HG03039 (cell line): Measurements from ENCODE around the gene HHEX.
A peak's percentile ranks its signal among the peaks of the same experiment; 100 is the strongest.
"Not testable (repeated sequence)": the region's sequence is repeated elsewhere in the genome, so short reads cannot be mapped to it uniquely, and the experiment has no call there.

ENCODE experiments used
- ATAC-seq: cut with Tn5 transposase; IDR thresholded peaks from one replicate; pipeline ENCODE4 v1.9.1; 2021; ENCODE audit warnings: mild to moderate bottlenecking, moderate library complexity; ENCODE audit not compliant: unreplicated experiment

HHEX gene

DNA sequence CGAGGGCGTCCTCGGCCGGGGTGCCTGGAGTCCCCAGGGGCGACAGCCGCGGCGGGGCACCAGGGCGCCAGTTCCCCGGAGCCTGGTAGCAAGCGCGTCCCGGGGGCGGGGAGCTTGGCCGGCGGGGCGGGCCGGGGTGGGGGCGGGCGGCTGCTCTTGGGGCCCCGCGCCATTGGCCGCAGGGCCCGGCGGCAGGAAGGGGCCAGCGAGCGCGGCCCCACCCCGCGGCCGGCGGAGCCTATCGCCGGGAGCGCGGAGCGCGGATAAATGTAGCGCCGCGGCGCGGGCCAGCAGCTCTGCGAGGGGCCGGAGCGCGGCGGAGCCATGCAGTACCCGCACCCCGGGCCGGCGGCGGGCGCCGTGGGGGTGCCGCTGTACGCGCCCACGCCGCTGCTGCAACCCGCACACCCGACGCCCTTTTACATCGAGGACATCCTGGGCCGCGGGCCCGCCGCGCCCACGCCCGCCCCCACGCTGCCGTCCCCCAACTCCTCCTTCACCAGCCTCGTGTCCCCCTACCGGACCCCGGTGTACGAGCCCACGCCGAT lies at the start of gene HHEX:
TSS of gene HHEX (plus strand) at position 293 of the 548 bp plus-strand sequence. CDS start at position 325, 32 bp downstream.
- ATAC-seq: peak; percentile 45

DNA sequence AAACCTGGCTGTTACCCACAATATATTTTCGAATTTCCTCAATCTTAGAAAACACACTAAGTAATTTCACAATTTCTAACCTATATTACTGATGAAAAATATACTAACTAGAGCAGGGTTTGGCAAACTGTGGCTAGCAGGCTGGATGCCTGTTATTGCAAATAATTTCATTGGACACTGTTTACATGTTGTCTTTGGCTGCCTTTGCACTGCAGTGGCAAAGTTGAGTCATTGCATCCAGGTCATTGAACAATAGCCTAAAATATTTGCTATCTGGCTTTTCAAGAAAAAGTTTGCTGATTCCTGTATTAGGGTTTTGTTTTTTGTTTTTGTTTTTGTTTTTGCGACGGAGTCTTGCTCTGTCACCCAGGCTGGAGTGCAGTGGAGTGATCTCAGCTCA lies 49.6 kb upstream of the HHEX start:
- ATAC-seq: no peak

DNA sequence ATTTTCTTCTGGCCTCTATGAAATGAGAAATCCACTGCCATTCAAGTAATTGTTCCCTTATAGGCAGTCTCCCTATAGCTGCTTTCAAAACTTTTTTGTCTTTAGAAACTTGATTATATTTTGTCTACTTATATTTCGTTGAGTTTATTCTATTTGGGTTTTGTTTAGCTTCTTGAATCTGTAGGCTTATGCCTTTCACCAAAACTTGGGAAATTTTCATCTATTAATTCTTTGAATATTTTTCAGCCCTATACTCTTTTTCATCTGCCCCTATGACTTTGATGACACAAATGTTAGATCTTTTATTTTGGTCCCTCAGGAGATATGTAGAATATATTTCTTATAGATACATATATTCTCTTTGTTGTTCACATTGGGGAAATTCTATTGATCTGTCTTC lies 48.3 kb upstream of the HHEX start:
- ATAC-seq: no peak

DNA sequence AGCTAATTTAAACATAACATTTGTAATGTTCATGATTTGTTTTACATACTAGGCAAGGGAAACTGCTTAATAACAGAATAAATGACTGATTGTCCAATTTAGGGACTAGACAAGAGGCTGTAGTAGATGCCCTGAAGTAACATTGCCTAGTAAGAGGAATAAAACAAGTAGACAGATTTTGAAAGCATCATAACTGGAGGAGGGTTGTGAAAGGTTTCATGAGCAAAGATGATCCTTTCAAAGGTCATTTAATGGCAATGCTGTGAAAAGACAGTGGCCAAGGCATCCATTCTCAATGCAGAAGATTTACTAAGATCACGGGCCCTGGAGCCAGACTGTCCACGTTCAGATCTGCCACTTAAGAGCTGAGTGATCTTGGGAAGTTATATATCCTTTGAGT lies 44.8 kb upstream of the HHEX start:
- ATAC-seq: no peak

DNA sequence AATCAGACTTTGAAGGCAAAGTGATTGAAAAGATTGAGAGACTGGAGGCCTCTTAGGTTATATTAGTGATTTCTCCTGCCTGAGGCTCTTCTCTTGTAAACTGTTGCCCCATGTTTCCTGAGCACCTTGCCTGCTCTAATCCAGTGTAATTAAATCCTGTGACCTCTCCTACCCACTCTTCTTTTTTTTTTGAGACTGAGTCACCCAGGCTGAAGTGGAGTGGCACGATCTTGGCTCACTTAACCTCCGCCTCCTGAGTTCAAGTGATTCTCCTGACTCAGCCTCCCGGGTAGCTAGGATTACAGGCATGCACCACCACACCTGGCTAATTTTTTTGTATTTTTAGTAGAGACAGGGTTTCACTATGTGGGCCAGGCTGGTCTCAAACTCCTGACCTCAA lies 38.9 kb upstream of the HHEX start:
- ATAC-seq: not testable (repeated sequence)

DNA sequence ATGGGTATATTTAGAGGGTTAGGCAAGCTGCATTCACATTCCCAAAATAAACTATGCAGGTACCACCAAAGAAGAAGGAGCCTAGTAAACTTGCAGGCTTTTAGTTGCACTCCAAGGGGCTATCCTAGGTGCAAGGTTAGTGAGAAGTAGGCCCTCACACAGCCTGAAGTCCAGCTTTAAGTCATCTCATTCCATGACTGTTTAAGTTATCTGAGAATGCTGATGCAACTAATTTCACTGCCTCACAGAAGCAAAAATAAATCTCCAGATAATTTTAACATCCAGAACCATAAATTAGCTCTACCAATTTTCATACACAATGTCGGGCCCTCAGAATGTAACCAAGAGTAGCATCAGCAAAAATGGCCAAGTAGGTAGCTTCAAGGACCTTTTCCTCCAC lies 34.3 kb upstream of the HHEX start:
- no peak for ATAC-seq

DNA sequence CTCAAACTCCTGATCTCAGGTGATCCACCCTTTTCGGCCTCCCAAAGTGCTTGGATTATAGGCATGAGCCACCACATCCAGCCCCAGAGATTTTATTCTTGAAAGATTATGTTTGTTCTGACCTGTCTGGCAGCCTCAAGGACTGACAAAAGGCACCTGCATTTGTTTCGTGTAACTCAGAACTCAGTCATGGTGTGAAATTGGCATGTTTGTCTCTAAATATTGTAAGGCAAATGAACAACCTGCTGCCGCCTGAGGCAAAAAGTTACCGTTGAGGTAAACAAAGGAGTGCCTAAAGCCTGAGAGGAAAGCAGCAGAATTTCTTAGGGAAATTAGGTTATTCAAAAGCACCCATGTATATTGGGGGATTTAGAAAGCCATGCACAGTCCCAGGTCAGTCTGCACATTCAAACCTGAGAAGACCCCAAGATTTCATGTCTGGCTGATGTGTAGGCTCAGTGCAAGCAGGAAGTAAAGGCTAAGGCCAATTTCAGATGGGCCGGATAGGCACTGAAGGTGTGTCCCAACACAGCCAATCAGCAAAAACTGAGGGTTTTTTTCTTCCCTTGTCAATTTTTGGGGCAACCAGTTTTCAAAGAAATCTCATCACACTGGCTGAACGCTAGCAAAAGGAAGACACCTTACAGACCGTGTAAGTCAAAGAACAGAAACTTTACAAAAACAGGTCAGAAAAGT lies 33.3 kb upstream of the HHEX start:
- no peak for ATAC-seq

DNA sequence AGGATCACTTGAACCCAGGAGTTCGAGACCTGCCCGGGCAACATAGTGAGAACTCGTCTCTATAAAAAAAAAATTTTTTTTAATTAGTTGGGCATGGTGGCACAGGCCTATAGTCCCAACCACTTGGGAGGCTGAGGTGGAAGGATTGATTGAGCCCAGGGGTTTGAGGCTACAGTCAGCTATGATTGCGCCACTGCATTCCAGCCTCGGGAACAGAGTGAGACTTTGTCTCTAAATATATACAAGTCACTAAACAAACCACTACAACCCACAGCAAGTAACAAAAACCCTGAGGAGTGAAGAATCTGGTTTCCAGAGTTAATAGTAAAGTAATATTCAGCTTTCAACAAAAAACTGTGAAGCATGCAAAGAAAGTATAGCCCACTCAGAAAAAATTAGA lies 32.7 kb upstream of the HHEX start:
- ATAC-seq: no peak

DNA sequence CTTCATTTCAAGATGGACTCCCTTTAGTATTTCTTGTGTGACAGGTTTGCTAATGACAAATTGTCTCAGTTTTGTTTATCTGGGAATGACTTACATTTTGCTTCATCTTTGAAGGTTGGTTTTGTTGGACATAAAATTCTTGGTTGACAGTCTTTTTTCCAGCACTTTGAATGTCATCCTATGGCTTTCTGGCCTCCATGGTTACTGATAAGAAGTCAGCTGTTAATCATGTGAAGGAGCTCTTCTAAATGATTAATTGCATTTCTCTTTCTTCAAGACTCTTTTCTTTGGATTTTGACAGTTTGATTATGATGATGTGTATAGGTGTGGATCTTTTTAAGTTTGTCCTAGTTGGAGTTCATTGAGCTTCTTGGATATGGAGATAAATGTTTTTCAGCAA lies 26.9 kb upstream of the HHEX start:
- ATAC-seq: no peak

DNA sequence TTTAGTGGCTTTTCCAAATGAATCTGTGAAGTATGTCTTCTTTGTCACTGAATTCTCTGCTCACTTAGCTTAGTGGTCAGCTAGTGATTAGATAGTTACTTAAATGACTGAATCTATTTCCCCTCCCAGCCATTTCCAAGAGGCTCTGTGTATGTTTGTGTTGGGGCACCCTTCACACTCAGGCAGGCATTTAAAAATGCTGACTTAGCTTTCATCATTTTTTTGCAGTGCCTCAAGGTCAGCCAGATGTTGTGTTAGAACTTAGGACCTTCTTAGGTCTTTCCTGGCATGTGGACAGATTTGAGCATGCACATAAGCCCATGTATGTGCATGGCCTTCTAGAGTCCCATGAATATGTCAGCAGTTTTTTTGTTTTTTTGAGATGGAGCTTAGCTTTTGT lies 25.4 kb upstream of the HHEX start:
- no peak for ATAC-seq

DNA sequence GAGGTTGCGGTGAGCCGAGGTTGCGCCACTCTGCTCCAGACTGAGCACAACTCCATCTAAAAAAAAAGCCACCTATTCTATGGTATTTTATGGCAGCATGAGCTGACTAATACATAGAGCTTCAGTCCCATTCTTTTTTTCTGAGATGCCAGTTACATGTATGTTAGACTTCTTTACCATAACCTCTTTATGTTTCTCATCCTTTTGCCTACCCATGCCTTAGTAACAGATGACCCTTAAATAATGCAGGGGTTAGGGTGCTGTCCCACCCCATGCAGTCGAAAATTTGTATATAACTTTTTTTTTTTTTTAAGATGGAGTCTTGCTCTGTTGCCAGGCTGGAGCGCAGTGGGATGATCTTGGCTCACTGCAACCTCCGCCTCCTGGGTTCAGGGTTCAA lies 22.7 kb upstream of the HHEX start:
- ATAC-seq: no peak

DNA sequence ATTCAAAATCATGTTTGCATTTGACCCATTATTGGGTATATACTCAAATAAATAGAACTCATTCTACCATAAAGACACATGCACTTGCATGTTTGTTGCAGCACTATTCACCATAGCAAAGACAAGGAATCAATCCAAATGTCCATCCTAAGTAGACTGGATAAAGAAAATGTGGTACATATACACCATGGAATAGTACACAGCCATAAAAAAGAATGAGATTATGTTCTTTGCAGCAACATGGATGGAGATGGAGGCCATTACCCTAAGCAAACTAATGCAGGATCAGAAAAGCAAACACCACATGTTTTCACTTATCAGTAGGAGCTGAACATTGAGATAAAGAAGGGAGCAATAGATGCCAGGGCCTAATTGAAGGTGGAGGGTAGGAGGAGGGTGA lies 12.0 kb upstream of the HHEX start:
- no peak for ATAC-seq

DNA sequence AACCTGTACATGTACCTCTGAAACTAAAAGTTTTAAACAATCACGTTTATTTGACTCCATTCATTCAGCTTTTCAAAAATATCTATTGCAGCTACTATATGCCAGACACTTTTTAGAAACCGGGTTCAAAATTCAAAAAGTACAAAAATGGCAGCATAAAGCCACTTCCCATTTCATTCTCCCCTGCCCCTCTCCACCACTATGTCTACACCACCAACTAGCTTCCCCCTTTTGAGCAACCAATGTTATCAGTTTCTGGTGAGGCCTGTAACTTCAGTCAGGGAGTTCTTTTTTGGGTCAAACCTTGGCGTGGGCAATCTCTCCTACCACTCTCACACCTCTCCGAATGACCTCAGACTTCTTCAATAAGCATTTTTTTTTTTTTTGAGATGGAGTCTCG lies 11.5 kb upstream of the HHEX start:
- ATAC-seq: no peak

DNA sequence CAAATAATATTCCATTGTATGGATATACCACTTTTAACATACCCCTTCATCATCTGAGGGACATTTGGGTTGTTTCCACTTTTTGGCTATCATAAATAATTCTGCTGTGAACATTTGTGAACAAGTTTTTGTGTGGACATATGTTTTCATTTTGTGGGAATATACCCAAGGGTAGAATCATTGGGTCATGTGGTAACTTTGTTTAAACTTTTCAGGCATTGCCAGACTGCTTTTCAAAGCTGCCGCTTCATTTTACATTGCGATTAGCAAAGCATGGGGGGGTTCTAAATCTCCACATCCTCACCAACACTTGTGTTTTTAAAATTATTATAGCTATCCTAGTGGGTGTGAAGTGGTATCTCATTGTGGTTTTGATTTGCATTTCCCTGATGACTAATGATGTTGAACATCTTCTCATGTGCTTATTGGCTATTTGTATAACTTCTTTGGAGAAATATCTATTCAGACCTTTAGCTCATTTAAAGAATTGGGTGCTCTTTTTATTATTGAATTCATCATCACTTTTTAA lies 8.4 kb upstream of the HHEX start:
- ATAC-seq: no peak

DNA sequence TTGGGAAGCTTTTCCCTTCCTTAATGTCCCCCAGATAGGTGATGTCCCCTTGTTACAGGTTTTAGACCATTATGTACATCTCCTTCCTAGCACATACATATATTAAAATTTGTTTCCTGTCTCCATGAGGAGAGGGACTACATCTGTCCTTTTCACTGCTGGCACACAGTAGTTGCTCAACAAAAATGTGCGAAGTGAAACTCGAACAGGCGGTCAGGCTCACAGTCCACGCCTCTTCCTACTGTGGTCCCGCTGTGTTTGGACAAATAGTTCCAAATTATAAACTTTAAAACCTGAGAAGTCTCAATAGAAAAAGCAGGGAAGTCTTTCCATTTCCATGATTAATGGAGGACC lies 1.2 kb upstream of the HHEX start:
- no peak for ATAC-seq

DNA sequence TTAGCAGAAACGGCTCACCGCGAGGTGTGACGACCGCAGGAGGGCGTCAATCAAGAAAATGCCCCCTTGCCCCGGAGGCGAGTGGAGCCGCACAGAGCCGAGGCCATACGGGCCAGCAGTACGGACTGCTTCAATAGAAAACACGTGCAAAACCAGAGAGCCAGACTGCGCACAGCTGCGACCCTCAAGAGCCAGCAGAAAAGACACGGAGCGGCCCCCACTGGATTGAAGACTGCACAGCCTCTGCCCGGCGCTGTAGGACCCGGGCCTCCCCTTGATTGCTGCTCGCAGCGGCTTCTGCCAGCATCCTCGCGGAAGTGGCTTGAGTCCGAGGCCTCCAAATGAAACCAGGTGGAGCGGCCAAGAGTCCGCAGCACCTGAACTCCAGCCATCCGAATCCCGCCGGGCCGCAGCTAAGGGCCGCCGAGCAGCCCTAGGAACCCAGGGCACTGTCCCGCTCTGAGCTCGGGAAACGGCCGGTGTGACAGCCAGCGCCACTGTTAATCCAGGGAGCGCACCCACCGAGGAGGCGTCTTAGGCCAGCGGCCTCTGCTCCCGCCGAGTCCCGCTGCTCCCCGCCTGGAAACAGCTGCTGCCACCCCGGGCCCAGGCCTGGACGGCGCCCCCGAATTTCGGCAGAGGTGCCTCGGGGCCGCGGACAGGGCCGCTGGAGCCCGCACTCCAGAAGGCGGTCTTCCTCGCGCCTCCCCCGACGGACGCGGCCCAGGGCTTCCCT lies 660 bp upstream of the HHEX start:
- ATAC-seq: peak; percentile 7

DNA sequence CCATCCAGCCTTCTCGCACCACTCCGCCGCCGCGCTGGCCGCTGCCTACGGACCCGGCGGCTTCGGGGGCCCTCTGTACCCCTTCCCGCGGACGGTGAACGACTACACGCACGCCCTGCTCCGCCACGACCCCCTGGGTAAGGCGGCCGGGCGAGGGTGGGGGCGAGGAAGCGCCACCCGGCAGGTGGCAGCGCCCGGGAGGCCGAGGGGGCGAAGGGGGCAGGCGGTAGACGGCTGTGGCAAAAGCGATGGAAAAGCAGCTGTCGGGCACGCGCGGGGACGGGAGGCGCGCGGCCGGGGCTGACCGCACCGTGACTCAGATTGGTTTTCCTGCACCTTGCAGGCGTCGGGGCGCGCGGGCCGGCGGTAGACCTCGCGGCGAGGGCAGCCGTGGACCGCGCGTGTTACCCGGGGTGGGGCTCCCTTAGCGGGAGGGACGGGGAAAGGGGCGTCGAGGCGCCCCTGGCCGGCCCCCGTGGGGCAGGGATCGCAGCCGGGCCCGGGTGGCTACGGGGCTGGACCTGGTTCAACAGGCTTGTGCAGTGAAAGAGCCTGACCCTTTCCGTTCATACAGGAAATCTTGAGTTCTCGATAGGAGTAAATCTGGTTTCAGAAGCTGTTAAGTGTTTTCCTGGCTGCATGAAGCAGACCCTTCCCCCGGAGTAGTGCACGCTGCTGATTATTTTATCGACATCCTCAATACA lies 608 bp downstream of the HHEX start:
- peak; percentile 24 for ATAC-seq

DNA sequence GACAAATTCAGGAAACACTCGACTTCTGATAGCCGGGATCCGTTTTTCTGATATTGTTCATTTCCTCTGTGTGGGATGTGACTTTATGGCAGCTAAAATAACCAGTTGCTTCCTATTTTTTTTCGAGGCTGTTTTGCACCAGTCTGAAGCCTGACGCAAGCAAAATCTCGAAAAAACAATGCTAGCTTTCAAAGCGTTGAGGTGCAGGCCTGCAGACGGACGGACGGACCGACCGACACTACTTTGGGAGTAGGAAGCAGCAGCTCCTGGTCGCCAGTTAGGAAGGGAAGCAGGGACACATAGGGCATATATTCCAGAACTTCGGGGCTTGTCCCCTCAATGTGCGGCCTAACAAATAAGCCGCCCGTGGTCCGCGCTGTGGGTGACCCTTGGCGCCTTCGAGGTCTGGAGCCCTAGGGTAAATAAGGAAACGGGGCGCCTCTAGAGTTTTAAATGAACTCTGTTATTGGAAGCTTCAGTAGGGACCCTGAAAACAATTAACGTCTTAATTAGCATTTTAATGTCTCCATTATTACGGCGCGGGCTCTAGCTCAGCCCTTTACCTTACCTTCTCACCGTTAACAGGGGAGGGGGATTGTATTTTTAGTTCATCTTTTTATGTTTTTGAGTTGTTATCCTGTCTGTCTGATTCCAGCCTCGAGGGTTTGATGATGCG lies 1.3 kb downstream of the HHEX start:
- no peak for ATAC-seq

DNA sequence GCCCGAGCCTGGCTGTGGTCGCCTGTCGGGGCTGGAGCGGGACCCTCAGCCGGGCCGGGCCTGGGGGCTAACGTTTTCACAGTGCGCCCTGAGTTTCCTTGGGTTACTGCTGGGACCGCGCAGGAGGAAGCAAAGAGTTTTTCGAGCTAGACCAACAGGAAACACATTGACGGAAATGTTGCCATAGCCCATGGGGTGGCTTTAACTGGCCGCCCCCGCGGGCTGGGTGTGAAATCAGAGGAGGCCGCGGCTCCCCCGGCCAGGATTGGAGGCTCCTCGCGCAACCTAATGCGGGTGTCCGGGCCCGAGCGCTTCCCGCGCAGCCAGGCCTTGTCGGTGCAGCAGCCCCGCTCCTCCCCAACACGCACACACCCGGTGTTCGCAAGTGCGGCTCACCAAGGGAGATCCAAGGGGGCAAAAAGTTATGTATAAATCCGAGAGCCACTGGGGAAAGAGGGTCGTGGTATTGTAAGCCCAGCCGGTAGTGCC lies 1.9 kb downstream of the HHEX start:
- no peak for ATAC-seq

DNA sequence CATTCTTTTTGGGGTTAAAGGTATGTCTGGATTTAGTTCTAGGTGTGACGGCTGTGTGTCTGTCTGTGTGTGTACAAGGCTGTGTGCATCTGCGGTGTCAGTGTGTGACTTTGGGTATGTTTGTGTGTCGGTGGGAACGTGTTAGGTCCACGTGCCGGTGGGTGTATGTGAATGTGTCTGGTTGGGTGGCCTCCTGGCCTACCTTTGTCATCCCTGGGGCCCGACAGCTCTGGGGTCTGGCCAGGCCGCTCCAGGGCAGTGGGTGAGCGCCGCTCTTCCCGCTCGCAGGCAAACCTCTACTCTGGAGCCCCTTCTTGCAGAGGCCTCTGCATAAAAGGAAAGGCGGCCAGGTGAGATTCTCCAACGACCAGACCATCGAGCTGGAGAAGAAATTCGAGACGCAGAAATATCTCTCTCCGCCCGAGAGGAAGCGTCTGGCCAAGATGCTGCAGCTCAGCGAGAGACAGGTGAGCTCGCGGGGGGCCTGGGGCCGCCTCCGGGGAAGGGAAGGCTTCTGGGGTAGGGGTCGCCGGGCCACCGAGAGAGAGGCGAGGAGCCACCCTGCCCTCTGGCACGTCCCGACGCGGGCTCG lies 2.4 kb downstream of the HHEX start:
- no peak for ATAC-seq
